Measurements from ENCODE around the gene VAV1. TPM values are rescaled to one million over a fixed set of nuclear protein-coding genes. Genes with fewer than 3 reads are reported as not detected.
"Not testable (repeated sequence)": the region's sequence is repeated elsewhere in the genome, so short reads cannot be mapped to it uniquely, and the experiment has no call there.

VAV1 gene
- total RNA-seq, 1 donor from 2014 or later: 0.82 TPM

GRCh38 chr19:6754136-6754535 is 18.4 kb upstream of the VAV1 start:
- FAIRE-seq (no peak), DNase-seq (ENCODE audit: low spot score in 2 of 2) (no peak)

DNA sequence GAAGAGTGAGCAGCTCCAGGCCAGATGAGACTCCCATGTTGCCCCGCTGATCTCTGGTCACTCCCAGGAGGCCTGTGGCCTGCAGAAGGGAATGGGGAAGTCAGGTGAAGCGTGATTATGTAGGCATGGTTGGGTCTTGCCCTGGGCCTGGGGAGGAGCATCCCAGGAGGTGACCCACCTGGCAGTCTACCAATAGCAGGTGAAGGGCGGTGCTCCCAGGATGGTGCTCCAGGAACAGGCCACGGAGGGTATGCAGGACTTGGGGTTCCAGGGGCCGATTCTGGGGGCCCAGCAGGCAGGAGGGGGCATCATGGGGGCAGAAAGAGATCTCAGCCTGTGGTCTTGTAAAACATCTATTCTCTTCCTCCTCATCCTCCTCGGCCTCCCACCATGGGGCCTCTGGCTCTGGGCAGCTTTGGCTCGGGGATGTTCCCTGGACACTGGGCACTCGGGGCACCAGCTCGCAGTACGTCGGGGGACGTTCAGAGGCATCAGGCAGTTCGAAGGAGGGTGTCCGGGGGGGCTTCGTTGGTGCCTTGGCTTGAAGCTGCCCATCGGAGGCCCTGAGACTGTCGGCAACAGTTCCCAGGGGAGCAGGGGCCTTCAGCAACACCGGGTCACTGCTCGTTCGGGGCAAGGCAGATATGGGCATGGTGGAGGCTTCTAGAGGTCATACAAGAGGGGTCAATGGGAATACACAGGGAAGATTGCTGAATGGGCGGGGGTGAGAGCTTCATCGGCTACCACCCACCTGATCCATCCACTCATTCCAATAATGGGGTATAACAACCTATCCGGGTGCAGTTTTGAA is 17.6 kb upstream of the VAV1 start:
- FAIRE-seq (no peak), DNase-seq (ENCODE audit: low spot score in 2 of 2) (no peak)

DNA sequence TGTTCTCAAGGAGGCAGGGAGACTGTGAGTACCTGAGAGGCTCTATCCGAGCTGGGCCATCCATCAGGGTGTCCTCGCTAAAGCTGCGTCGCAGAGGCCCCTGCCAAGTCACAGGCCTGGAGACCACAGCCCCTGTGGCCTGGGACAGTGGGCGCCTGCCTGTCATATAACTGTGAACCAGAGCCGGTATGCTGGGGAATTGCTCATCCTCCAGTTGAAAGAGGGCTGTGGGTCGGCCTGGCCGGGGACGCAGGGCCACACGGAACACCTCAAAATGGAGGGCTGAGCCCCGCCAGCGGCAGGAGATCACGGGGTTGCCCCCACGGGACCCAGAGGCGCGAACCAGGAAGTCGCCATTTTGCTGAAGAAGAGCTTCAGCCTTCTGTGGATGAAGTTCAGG is 11.9 kb upstream of the VAV1 start:
- DNase-seq (ENCODE audit: low spot score in 2 of 2): no peak
- no peak for FAIRE-seq

DNA sequence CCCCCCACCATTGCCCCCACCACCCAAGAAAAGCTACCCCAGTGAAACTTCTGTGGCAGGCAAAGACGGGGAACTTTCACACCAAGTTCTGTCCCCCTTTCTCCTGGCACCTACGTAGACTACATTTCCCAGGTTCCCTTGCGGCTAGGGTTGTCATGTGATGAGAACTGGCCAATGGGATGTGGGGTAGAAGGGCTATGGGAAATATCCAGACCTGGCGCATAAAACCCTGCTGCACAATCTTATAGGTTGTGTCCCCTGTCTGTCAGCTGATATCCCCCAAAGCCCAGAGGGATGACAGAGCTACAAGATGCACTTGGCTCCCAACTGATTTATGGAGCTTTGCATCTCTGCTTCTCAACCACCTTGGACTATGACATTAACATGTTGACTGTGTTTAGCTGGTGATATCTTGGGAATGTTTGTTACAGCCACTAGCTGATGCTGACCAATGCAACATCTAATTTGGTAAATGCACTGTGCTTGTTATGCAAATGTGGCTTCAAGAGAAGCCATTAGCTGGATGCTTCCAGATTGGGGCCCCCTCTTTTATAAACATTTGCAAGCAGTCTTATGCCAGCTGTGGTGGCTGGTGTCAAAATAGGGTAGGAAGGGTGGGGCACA is 11.3 kb upstream of the VAV1 start:
- FAIRE-seq (no peak), DNase-seq (ENCODE audit: low spot score in 2 of 2) (no peak)

GRCh38 chr19:6762253-6762797 is 10.2 kb upstream of the VAV1 start:
- DNase-seq (ENCODE audit: low spot score in 2 of 2); FAIRE-seq: not testable (repeated sequence)

DNA sequence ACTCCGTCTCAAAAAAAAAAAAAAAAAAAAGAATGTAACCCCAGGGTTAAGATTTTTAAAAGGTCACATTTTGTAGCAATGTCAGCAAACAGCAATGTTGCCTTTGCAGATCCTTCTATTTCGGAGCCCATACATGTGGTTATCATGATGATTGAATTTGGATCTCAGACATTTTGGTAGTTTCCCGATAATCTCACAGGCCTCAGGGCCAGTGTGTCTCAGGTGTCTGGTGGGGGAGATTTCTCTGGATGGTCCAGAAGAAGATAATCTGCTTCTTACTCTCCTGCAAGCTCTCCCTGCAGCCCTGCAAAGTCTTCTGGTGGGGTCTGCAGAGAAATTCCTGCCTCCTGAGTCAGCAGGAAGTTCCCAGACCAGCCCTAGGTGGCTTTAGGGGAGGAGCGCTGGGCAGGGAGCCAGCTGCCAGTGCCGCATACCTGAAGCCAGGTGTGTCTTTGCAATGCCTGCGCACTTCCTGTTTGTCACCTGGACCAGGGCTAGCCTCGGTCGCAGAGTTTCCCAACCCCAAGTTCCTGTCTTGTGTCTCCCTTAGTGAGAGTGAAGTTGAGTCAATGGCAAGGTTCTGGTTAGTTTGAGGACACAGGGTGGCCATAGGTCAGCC is 6.7 kb upstream of the VAV1 start:
- FAIRE-seq (no peak), DNase-seq (ENCODE audit: low spot score in 2 of 2) (no peak)

DNA sequence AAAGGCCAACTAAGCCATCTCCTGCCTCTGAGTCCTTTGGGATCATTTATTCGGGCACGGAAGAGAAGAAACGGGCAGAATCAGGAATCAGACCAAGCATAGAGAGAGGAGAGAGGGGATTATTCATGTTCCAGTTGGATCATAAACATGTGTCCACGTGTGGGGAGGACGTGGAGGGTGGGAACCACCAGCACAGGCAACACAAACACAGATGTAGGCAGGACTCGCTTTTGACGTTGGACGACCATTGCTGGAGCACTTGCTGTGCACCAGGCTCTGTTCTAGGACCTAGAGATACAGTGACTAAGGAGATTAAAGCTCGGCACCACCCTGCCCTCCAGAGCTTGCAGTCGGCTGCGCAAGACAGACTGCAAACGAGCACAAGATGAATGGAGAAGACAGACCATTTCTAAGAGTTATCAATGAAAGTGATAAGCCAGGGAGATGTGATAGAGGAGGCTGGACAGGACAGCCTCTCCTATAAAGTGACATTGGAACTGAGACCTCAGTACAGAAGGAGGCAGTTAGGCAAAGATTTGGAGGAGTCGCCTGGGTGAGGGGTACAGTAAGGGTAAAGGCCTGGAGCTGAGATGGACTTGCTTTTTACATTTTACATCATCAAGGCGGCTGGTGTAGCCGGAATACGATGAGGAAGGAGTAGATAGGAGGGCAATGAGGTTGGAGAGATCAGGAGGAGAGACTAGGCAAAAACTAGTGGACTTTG is 6.0 kb upstream of the VAV1 start:
- FAIRE-seq (no peak), DNase-seq (ENCODE audit: low spot score in 2 of 2) (no peak)

DNA sequence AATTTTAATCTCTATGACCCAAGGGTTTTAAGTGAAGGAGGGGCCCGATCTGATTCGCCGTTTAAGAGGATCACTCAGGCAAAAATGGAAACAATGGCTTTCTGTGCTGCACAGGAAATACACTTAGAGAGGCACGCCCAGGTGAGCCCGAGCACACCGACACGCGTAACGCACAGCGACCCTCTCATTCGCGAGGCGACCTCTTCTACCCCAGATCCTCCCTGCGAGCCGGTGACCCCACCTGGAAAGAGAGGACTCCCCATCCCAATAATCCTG is 5.5 kb upstream of the VAV1 start:
- no peak for DNase-seq (ENCODE audit: low spot score in 2 of 2)
- no peak for FAIRE-seq

GRCh38 chr19:6767357-6768235 is 4.9 kb upstream of the VAV1 start, which contains the start of gene SH2D3A:
SH2D3A (minus strand) TSS chr19:6767435; CDS start chr19:6763748, 3,687 bp downstream.
- no peak for FAIRE-seq
- no peak for DNase-seq (ENCODE audit: low spot score in 2 of 2)

- DNase-seq (ENCODE audit: low spot score in 2 of 2) (no peak), FAIRE-seq (no peak)
Measured at GRCh38 chr19:6768236-6768785, 4.2 kb upstream of the VAV1 start.

DNA sequence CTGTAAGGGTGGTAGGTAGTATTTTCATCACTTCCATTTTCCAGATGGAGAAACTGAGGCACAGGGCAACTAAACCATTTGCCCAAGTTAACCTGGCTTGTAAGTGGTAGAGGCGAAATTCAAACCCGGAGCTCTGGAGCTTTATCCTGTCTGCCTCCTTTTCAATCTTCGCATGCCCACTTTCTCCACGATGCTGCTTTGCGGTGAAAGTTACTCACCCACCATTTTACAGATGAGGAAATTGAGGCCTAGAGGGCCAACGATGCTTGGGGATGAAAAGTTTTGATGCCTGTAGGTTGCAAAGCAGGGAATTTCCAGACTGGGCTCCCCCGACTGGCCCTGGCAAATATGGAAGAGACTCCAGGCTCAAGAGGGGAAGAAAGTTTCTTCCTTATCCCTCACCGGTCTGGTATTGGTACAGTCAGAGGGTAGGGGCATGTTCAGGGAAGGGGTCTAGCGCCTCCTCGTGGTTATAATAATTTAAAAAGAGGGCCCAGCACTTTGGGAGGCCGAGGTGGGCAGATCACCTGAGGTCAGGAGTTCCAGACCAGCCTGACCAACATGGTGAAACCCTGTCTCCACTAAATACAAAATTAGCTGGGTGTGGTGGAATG is 3.4 kb upstream of the VAV1 start:
- no peak for FAIRE-seq

DNA sequence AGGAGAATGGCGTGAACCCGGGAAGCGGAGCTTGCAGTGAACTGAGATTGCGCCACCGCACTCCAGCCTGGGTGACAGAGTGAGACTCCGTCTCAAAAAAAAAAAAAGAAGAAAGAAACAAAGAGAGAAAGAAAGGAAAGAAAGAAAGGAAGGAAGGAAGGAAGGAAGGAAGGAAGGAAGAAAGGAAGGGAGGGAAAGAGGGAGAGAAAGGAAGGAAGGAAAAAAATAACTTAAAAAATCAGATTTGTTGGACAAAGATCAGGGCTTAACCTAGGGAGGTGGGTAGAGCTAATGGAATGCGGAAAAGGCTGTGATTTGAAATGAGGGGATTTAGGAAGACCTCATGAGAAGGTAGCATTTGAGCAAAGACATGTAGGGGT is 870 bp upstream of the VAV1 start:
- not testable (repeated sequence) for FAIRE-seq; DNase-seq (ENCODE audit: low spot score in 2 of 2)

More for the DNA sequence above, 3.4 kb upstream of the VAV1 start:
- no peak for DNase-seq (ENCODE audit: low spot score in 2 of 2)

GRCh38 chr19:6772866-6773322 is 386 bp downstream of the VAV1 start:
- DNase-seq (ENCODE audit: low spot score in 2 of 2) (no peak), FAIRE-seq (no peak)

DNA sequence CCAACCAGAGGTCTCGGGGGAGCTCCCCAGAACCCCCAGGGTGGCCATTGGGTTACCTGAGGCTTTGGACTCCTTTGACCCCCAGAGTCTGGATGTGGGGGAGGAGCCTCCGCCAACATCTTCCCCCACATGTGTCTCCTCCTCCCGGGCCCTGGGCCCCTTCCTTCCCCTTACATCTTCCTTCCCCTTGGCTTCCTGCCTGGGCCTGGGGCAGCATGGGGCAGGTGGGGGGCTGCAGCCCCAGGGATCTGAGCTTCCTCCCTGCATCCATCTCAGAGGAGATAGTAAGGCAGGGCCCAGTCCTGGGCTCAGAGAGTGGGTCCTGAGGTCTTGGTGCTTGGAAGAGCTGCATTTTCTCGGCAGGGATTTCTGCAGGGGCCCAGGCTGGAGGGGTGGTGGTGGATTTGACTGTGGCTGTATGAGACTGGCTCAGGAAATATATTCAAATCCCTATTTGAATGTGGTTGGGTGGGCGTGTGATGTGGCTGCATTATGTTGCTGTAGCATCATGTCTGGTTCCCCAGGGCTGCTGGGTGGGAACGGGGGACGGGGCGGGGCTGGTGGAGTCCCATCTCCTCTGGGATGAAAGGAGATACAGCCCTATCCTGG is 919 bp downstream of the VAV1 start:
- DNase-seq (ENCODE audit: low spot score in 2 of 2): no peak

GRCh38 chr19:6774821-6775707 is 2.6 kb downstream of the VAV1 start:
- no peak for DNase-seq (ENCODE audit: low spot score in 2 of 2)
- FAIRE-seq: no peak

More for the DNA sequence above, 919 bp downstream of the VAV1 start:
- no peak for FAIRE-seq

- not testable (repeated sequence) for FAIRE-seq; DNase-seq (ENCODE audit: low spot score in 2 of 2)
Measured at GRCh38 chr19:6776045-6776444, 3.5 kb downstream of the VAV1 start.

DNA sequence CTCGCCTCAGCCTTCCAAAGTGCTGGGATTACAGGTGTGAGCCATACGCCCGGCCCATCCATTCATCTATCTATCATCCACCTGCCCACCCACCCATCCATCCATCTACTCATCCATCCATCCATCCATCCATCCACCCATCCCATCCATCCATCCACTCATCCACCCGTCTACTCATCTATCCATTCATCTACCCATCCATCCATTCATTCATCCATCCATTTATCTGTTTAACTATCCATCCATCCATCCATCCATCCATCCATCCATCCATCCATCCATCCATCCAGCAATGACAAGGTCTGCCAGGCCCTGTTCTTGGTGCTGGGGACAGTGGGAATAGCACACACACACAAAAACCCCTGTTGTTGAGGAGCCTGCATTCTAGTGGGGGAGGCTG is 4.5 kb downstream of the VAV1 start:
- DNase-seq (ENCODE audit: low spot score in 2 of 2) (no peak), FAIRE-seq (no peak)

DNA sequence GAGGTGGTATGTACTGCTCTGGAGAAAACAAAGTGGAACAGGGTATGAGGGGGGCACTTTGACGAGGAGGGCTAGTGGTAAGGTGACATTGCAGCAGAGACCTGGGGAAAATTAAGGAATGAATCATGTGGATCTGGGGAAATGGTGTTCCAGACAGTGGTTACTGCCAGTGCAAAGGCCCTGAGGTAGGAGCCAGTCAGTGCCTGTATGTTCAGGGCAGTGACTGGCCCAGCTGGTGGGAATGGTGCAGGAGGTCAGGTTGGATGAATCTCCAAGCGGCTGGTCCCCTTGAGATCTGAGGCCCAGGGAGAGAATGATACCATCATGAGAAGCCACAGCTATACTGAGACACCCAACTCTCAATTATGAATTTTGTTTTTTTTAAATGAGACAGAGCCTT is 4.9 kb downstream of the VAV1 start:
- no peak for FAIRE-seq
- no peak for DNase-seq (ENCODE audit: low spot score in 2 of 2)
